Measurements from ENCODE around the gene OR52B6.

DNA sequence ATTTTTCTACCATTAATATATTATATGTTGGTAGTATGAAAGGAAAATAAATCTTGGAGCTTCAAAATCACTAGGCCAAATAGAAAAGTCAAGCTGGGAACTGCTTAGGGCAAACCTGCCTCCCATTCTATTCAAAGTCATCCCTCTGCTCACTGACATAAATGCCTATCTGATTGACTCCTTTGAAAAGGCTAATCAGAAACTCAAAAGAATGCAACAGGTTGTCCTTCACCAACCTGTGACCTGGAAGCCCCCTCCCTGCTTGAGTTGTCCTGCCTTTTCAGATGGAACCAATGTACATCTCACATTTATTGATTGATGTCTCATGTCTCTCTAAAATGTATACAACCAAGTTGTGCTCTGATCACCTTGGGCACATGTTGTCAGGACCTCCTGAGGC, 40.9 kb downstream of the OR52B6 start:
- TF ChIP-seq RAD21 (IDR thresholded peaks at IDR 0.05; ENCODE audit: insufficient read depth, low read depth, low read length) (no peak), EZH2 (IDR thresholded peaks at IDR 0.05; ENCODE audit: borderline replicate concordance, control insufficient read depth, low read depth, low read length) (no peak), BHLHE40 (IDR thresholded peaks at IDR 0.05; ENCODE audit: borderline replicate concordance in 1 of 2, low read depth in 2 of 2, low read length in 1 of 2) (no peak), POLR2A (IDR thresholded peaks at IDR 0.05; ENCODE audit: low read depth, low read length) (no peak), NR2C1 (IDR thresholded peaks at IDR 0.05) (no peak)

All from GM12878 (cell line).